Measurements from ENCODE around the gene RFLNA.

RFLNA gene

GRCh38 chr12:124294780-124295341, at the start of gene RFLNA:
RFLNA (plus strand) TSS chr12:124295093; CDS start chr12:124295430, 337 bp downstream.
- peak; percentile 61 for DNase-seq

GRCh38 chr12:124247331-124247730, 47.6 kb upstream of the RFLNA start:
- DNase-seq, result no peak

DNA sequence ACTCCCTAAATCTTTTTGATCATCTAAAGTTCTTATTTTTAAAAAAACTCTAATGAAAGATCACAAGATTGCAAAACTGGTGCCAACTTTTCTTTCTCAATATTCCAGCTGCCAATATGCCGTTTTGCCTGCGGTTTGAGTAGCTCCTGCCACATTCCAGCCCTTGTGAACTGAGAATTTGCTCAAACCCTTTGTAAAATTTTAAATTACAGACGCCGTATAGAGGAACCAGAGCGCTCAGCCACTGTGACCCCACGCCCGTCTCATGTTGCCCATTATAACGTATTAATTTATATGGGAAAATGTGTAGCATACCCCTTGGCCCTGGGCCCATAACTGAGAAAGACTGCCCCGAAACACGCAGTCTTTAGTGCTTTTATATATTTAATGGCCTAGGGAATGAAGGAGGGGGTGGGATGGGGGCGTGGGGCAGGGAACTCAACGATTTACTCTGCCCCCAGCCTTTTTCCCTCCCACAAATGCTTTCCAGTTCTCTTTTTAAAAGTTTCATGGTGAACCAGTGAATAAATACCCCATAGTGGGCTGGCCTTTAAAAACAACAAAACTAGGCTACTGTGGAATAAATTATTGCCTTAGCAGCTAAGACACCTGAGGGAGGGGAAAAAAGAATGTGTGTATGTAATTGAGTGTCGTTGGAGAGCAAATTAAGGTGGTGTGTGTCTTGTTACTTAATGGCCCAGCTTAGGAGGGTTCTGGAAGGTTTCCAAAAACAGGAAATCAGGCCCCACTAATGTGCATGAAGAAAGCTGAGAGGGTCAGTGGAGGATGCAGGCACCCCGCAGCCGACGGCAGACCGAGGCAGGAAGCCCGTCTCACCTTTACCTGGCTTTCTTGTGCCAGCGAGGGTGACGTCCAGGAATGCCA, 45.7 kb upstream of the RFLNA start:
- peak; percentile 98 for DNase-seq

DNA sequence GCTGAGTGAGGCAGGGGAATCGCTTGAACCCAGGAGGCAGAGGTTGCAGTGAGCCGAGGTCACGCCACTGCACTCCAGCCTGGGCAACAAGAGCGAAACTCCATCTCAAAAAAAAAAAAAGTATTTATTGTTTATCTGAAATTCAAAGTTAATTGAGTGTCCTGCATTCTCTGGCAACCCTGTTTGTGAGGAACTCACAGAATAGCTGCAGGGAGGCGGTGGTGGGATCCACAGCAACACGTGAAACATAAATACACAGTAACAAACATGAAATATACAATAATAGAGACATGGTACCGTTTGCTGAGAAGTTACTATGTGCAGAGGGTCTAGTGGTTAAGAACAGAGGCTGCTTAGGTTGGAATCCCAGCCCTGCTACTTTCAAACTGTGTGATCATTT, 43.7 kb upstream of the RFLNA start:
- DNase-seq, result no peak

DNA sequence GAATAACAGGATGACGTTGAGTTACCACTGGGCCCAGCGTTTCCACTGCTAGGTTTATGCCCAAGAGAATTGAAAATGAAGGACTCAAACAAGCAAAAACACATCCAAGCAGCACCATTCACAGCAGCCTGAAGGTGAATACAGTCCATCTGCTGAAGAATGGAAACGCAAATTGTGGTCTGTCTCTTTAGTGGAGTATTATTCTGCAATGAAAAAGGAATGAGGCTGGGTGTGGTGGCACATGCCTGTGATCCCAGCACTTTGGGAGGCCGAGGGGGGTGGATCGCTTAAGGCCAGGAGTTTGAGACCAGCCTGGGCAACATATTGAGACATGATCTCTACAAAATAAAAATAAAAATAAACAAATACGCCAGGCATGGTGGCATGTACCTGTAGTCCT, 41.9 kb upstream of the RFLNA start:
- DNase-seq, result no peak

DNA sequence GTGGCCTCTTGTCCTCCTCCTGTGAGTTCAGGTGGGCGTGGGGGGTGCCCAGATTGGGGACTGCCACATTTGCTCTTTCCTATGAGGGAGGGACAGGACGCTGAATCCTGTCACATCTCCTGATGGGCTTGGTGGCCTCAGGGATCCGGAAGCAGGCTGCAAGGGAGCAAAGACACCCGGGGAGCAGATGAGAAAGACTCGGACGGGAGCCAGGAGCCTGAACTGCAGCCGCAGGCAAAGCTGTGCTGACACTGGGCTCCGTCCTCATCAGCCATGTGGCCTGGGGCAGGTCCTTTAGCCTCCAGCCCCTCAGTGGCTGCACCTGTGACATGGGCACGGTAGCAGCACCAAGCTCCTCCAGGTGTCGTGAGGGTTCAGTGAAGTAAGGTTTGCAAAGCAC, 40.8 kb upstream of the RFLNA start:
- peak; percentile 46 for DNase-seq

GRCh38 chr12:124259154-124260066, 35.5 kb upstream of the RFLNA start:
- no peak for DNase-seq

DNA sequence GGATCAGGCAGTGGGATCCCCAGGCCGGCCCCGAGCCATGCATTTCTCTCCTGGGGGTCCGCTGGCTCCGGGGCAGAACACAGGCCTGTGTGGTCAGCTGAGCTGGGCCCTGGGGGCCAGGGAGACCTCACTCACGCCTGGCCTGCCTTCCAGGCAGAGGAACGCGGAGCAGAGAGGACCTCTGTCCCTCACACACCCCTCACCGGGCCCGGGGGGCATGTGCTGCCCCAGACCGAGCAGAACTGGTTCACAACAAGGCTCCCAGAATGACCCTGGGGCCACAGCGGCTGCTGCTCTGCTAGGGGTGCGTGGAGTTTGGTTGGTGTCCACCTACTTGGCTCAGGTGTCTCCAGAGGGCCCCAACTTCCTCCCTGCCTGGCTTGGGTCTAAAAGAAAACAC, 33.0 kb upstream of the RFLNA start:
- DNase-seq, result no peak

DNA sequence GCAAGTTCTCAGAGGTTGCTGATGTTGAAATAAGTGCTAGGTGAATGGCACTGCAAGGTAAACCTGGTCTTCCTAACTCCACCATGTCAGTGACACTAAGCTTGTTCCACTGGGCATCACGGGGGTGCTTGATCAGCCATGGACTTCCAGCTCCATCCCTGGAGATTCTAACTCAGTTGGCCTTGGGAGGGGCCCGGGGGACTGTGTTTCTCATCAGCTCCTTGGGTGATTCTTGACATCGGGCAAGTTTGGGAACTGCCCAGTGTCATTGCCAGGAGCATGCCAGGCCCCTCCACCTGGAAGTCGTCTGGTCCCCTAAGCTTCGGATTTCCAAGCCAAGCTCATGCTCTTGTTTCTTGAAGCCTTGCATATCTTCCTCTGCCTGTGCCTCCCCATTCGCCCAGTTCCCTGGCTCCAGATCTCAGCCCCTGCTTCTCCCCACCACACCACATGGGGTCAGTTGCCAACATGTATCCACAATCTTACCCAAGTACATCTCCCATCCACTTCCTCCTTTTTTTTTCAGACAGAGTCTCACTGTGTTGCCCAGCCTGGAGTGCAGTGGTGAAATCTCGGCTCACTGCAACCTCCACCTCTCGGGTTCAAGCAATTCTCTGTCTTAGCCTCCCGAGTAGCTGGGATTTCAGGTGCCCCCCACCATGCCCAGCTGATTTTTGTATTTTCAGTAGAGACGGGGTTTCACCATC, 30.7 kb upstream of the RFLNA start:
- DNase-seq, result no peak

DNA sequence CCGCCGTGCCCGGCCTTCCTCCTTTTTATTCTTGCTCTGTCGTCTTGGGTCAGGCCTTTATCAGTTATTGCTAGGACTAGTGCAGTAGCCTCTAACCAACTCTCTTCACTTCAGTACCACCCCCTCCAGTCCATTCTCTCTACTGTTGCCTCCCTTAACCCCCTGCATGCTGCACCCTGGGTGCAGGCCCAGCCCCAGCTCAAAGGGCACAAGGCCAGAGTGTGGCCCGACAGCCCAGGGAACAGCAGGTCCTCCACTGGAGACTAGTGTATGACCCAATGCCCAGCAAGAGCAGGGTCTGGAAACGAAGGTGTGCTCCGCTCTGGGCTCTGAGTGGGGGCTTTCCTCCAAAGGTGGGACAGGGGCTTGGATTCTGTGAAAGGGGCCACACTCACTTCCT, 30.0 kb upstream of the RFLNA start:
- no peak for DNase-seq

DNA sequence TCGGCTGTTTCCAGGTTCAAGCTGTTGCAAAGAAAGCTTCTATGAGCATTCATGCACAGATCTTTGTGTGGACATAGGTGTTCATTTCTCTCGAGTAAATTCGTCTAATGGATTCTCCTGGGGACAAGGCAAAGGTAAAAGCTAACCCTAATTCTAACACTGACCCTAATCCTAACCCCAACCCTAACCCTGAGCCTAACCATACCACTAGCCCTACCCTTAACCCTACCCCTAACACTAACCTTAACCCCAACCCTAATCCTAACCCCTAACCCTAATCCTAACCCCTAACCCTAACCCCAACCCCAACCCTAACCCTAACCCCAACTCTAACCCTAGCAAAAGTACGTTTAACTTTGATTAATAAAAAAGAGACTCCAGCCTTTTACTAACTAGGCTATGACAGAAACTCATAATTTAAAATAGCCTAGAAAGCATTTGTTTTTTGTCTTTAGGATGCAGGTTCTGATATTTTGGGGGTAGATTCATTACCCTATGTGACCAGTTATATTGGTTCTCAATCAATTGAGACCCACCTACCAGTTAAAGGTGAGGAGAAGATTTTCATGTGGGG, 27.6 kb upstream of the RFLNA start:
- DNase-seq, result no peak

DNA sequence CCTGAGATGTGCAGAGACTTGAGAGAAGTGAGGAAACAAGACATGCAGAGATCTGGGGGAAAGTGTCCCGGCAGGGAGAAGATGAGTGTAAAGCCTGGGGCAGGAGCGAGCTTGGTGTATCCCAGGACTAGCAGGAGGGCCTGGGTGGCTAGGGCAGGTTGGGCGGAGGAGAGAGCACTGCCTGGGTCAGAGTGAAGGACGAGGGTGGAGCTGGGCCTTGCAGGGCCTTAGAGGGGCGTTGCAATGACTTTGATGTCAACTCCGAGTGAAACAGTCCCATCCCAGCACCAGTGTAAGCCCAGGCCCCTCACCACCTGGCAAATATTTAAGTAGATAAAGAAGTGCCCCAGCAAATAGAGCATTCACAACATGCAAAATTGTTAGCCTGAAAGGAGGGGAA, 24.2 kb upstream of the RFLNA start:
- DNase-seq, result no peak

- peak; percentile 75 for DNase-seq
These were observed 21.3 kb upstream of the RFLNA start for GRCh38 chr12:124273630-124274029.

GRCh38 chr12:124276337-124276736, 18.6 kb upstream of the RFLNA start:
- DNase-seq, result no peak

- peak; percentile 84 for DNase-seq
These were observed 17.3 kb upstream of the RFLNA start for GRCh38 chr12:124277394-124278241.

DNA sequence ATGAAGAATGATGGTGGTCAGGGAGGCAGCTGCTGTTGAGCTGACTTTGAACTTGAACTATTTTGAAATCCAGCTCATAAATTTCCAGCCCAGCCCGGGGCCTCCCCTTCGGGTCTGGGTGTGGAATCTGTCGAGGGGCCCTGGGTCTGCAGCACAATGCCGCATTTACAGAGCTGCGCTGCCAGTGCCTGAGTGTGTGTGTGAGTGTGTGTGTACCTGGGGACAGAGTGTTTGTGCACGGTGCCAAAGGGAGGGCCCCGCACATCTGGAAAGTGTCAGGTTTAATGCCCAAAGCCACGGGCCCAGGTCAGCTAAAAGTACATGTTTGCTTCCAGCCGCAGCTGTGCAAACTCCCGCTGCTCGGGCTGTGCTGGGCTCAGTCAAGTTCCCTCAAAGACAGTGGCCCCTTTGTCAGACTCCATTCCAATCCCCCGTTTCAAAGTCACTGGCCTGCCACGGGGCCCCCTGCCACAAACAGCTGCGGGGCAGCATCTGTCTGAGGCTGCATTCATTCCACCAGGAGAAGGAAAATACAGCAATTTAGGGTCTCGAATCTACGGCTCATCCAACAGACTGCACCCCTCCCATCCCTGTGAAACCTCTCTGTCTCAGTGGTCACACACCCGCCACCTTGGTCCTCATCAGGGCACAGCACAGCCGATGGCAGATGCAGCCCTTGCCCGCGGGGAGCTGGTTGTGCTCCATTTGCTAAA, 16.3 kb upstream of the RFLNA start:
- peak; percentile 87 for DNase-seq

- DNase-seq, result peak; percentile 52
These were observed 15.6 kb upstream of the RFLNA start for GRCh38 chr12:124279315-124279714.

DNA sequence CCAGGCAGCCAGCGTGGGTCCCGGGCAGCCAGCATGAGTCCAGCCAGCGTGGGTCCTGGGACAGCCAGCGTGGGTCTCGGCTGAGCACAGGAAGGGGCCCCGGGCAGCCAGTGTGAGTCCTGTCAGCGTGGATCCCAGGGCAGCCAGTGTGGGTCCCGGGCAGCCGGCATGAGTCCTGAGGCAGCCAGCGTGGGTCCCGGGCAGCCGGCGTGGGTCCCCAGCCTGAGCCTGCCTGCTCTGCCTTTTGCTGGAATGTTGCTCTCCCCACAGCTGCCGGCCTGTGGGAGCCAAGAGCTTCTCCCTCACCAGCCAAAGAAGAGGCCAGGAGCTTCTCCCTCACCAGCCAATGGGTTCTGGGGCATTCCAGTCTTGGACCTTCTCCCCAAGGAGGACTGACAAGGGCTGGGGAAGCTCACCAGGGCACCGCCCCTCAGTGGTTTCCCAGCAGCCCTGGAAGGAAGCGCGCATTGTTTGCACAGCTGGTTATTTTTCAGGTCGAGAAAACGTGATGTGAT, 15.0 kb upstream of the RFLNA start:
- peak; percentile 74 for DNase-seq

DNA sequence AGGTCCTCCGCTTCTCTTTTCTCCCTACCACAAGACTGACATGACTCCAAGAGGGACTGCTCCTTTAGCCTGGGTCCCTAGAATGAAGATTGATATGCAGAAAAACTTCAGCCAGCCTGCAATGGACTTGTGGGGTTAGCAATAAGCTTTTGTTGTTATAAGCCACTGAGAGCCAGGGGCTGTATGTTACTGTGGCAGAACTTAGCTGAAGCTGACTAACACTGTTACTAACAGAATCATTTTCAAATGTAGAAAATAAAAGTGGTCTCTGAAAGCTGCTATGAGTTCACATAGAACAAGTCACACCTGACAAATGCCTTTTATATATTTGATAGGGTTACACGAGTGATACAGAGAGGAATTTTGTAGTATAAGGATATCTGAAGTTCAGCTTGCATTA, 13.6 kb upstream of the RFLNA start:
- DNase-seq, result no peak

DNA sequence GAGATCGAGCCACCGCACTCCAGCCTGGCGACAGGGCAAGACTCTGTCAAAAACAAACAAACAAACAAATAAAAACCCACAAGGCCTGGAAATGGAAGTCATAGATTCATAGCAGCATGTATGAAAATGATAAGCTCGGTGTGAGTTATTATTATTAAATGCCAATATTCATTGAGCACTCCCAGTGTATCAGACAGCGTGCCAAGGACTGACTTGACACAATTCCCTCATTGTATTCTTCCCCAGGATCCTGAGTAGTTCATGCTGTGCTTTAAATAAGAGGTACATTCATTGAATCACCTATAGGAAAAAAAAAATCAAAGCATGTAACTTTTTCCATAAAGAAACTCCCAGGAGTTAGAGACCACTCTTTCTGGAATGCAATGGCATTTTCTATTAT, 12.6 kb upstream of the RFLNA start:
- no peak for DNase-seq

GRCh38 chr12:124283326-124283725, 11.6 kb upstream of the RFLNA start:
- no peak for DNase-seq

All from NCI-H69 (cell line).